ENCODE measurements around the gene TRIP12. TPM values are rescaled to one million over a fixed set of nuclear protein-coding genes. Genes with fewer than 3 reads are reported as not detected.

The TRIP12 gene
- polyA plus RNA-seq, 2 of the 4 experiments (the other 2 are of a cell fraction), result 103 to 151 TPM

- Histone ChIP-seq H3K4me2 (peak within 1 kb of the TSS; percentile 100), H3K9me3 (0 out of 3 replicates have a peak, but pooled peaks cover 4% of the 10 kb centered on the region), H3K4me1 (peaks cover 7% of the 10 kb centered on the region; the same call in 1 of the 3 replicates), H3K27ac (peak within 1 kb of the TSS in 1 of 2 experiments; percentile 55; a peak in 2 of 6 replicates), H3K4me3 (peak within 1 kb of the TSS; percentile 57)
- CTCF ChIA-PET, result interaction anchor here (1.0 kb wide), 1 partner anchor 441 kb away, joined by 3 read pairs; no protein-coding TSS in a partner anchor
- 0% methylated on average over 5 of the region's 84 CpGs for WGBS (ENCODE audit: missing lambda C conversion rate)
- TF ChIP-seq POLR2AphosphoS2 (conservative IDR thresholded peaks at IDR 0.05; ENCODE audit: low read length), result no peak
- TF ChIP-seq, protein P1, sequence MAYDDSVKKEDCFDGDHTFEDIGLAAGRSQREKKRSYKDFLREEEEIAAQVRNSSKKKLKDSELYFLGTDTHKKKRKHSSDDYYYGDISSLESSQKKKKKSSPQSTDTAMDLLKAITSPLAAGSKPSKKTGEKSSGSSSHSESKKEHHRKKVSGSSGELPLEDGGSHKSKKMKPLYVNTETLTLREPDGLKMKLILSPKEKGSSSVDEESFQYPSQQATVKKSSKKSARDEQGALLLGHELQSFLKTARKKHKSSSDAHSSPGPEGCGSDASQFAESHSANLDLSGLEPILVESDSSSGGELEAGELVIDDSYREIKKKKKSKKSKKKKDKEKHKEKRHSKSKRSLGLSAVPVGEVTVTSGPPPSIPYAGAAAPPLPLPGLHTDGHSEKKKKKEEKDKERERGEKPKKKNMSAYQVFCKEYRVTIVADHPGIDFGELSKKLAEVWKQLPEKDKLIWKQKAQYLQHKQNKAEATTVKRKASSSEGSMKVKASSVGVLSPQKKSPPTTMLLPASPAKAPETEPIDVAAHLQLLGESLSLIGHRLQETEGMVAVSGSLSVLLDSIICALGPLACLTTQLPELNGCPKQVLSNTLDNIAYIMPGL (CRISPR knock-in tag; IDR thresholded peaks at IDR 0.05; ENCODE audit: borderline replicate concordance), result no peak
- no peak for TF ChIP-seq CBX2 (IDR thresholded peaks at IDR 0.05; ENCODE audit: borderline replicate concordance, low read depth)
- TF ChIP-seq ESRRA (IDR thresholded peaks at IDR 0.05; ENCODE audit: borderline replicate concordance, low read length), result no peak
- TF ChIP-seq ATOH8 (CRISPR knock-in tag; IDR thresholded peaks at IDR 0.05; ENCODE audit: low read depth), result no peak
- TF ChIP-seq ZNF302 (CRISPR knock-in tag; IDR thresholded peaks at IDR 0.05), result no peak
- TF ChIP-seq HOXA7 (CRISPR knock-in tag; IDR thresholded peaks at IDR 0.05), result no peak
- no peak for TF ChIP-seq PHF8 (IDR thresholded peaks at IDR 0.05; ENCODE audit: borderline replicate concordance, low read depth)
- TF ChIP-seq, protein P2, sequence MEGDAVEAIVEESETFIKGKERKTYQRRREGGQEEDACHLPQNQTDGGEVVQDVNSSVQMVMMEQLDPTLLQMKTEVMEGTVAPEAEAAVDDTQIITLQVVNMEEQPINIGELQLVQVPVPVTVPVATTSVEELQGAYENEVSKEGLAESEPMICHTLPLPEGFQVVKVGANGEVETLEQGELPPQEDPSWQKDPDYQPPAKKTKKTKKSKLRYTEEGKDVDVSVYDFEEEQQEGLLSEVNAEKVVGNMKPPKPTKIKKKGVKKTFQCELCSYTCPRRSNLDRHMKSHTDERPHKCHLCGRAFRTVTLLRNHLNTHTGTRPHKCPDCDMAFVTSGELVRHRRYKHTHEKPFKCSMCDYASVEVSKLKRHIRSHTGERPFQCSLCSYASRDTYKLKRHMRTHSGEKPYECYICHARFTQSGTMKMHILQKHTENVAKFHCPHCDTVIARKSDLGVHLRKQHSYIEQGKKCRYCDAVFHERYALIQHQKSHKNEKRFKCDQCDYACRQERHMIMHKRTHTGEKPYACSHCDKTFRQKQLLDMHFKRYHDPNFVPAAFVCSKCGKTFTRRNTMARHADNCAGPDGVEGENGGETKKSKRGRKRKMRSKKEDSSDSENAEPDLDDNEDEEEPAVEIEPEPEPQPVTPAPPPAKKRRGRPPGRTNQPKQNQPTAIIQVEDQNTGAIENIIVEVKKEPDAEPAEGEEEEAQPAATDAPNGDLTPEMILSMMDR (IDR thresholded peaks at IDR 0.05), result no peak
- TF ChIP-seq, protein P3, sequence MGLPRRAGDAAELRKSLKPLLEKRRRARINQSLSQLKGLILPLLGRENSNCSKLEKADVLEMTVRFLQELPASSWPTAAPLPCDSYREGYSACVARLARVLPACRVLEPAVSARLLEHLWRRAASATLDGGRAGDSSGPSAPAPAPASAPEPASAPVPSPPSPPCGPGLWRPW (IDR thresholded peaks at IDR 0.05), result no peak
- no peak for TF ChIP-seq ZC3H11A (IDR thresholded peaks at IDR 0.05)
- no peak for TF ChIP-seq CBX8 (IDR thresholded peaks at IDR 0.05)
- DNase-seq (ENCODE audit: low read depth in 1 of 2, low spot score in 1 of 2) (peak in 1 of 2 experiments; percentile 35), FAIRE-seq (no peak), ATAC-seq (peak; percentile 63 to 72)
- POLR2A ChIA-PET, result interaction anchor here (0.5 kb wide), 1 partner anchor 1821 kb away, joined by 6 read pairs; no protein-coding TSS in a partner anchor
Measured at GRCh38 chr2:229714080-229714735, 207.6 kb downstream of the TRIP12 start, which contains the start of gene DNER. Gene DNER (minus strand): TSS chr2:229714555. CDS start chr2:229714423, 132 bp downstream.

Small RNA genes lying within 50 kb of the gene (small RNA-seq; reads per million reads assigned to genes)
- gene RNU6-613P (0 reads per million in 6 experiments), gene RNU6-964P (0 to 4.5 (median 0) reads per million in 6 experiments)

Other genes starting within 250 kb of the TRIP12 start
- 0.34 and 0.45 TPM in 2 replicates for gene DNER, start 207.5 kb downstream of the TRIP12 start, polyA plus RNA-seq (2011; rRNA removed)
- 2.5 to 4.2 TPM (median 3.8 TPM) in 3 replicates for gene DNER, start 207.5 kb downstream of the TRIP12 start, polyA plus RNA-seq (2017; fragmentation: RNase III; extraction: RNeasy Plus Mini Kit Qiagen cat#74134 plus additional on column Dnase treatment)
- 5.5 and 5.7 TPM in 2 replicates for gene FBXO36, start 494 bp upstream of the TRIP12 start, polyA plus RNA-seq (2011; rRNA removed)
- gene FBXO36, start 494 bp upstream of the TRIP12 start, polyA plus RNA-seq (2017; fragmentation: RNase III; extraction: RNeasy Plus Mini Kit Qiagen cat#74134 plus additional on column Dnase treatment), result 2.0 to 2.1 TPM (median 2.0 TPM) in 3 replicates
- gene SLC16A14, start 146.9 kb upstream of the TRIP12 start, polyA plus RNA-seq (2011; rRNA removed), result 1.1 TPM in 2 replicates
- 0.37 to 0.55 TPM (median 0.38 TPM) in 3 replicates for gene SLC16A14, start 146.9 kb upstream of the TRIP12 start, polyA plus RNA-seq (2017; fragmentation: RNase III; extraction: RNeasy Plus Mini Kit Qiagen cat#74134 plus additional on column Dnase treatment)